ENCODE data around the gene UBE2Q1. TPM values are rescaled to one million over a fixed set of nuclear protein-coding genes. Genes with fewer than 3 reads are reported as not detected.
"Not testable (repeated sequence)": the region's sequence is repeated elsewhere in the genome, so short reads cannot be mapped to it uniquely, and the experiment has no call there.

The UBE2Q1 gene
- total RNA-seq, 1 donor from 2014 or later: 41.2 TPM

DNA sequence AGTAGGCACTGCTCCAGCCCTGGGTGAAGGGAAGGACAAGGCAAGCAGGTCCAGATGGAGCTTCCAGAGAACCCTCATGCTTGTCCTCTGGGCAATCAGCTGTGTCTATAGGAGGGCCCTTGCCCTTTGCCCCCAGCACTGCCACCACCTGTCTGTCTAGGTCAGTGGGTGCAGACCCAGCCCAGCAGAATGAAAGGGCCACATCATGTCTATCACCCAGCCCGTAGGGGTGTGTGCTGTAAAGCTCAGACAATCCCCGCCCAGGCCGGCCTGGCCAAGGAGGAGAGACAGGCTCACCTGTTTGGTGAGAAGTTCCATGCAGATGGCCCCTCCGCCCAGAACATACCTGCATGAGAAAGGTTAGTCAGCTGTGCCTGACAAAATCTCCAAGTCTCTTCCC is 7.0 kb downstream of the UBE2Q1 start:
- DNase-seq (ENCODE audit: low read depth): no peak

GRCh38 chr1:154550657-154551056 is 7.8 kb downstream of the UBE2Q1 start:
- no peak for DNase-seq (ENCODE audit: low read depth)

DNA sequence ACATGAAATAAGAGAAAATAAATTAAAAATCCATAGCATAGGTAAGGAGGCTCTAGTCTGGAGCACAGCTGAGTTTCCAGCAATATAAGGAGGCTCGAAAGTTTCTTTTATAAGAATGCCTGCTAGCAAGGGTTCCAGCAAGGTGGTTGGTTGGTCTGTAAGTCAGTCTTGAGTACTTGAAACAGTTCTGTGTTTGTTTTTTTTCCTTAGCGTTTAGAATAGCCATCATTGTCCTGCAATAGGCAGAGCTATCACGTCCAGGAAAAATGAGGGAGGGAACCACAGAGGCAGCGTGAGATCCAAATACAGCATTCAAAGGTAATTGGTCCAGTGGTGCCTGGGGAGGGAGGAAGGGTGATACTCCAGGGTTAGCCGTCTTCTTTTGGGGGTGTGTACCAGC is 8.4 kb downstream of the UBE2Q1 start:
- no peak for DNase-seq (ENCODE audit: low read depth)

GRCh38 chr1:154549202-154549770 is 9.2 kb downstream of the UBE2Q1 start:
- DNase-seq (ENCODE audit: low read depth): no peak

GRCh38 chr1:154548028-154548427 is 10.4 kb downstream of the UBE2Q1 start:
- DNase-seq (ENCODE audit: low read depth): no peak

DNA sequence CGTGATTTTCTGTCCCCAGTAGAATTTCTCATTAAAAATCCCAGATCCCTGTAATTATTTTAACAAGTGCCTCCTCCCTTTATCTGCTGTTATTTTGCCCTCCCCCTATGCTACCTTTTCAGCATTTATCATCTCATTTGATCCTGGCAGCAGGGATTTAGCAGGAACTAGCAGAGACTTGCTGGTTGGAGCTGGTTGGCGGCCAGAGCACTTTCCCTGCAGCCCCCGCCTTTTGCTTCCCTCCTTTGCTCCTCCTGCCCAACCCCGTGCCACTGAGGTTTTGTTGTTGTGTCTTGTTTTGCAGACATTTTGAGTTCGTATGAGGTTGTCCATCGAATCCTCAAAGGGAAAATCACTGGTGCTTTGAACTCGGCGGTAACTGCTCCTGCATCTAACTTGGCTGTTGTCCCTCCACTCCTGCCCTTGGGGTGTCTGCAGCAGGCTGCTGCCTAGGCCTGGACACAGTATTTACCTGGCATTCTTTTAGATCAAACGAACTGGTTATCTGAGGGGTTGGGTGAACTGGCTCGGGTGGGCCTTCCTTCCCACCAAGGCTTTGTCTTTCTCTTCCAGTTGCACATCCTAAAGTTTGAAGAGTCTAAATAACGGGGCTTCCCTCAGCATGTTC is 11.2 kb downstream of the UBE2Q1 start:
- no peak for DNase-seq (ENCODE audit: low read depth)

- peak; percentile 46 for DNase-seq (ENCODE audit: low read depth)
Measured at GRCh38 chr1:154546264-154547063, 12.0 kb downstream of the UBE2Q1 start.

DNA sequence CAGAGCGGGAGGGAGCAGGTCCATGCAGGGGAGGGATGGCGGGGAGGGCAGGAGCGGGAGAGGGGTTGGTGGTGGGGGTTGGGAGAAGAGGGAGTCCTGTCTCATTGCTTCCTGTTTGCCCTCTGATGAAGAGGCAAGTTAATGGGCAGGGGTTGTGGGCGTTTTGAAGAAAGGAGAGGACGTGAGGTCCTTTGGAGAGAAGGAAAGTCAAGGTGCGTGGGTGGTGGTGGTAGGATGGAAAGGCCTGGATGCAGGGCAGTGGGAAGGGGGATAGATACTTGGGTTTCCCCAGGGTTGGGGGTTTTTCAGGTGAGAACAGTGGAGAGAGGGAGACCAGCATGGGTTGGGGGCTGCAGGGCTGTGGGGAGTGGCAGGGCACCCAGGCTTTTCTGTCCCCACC is 17.2 kb downstream of the UBE2Q1 start:
- no peak for DNase-seq (ENCODE audit: low read depth)

DNA sequence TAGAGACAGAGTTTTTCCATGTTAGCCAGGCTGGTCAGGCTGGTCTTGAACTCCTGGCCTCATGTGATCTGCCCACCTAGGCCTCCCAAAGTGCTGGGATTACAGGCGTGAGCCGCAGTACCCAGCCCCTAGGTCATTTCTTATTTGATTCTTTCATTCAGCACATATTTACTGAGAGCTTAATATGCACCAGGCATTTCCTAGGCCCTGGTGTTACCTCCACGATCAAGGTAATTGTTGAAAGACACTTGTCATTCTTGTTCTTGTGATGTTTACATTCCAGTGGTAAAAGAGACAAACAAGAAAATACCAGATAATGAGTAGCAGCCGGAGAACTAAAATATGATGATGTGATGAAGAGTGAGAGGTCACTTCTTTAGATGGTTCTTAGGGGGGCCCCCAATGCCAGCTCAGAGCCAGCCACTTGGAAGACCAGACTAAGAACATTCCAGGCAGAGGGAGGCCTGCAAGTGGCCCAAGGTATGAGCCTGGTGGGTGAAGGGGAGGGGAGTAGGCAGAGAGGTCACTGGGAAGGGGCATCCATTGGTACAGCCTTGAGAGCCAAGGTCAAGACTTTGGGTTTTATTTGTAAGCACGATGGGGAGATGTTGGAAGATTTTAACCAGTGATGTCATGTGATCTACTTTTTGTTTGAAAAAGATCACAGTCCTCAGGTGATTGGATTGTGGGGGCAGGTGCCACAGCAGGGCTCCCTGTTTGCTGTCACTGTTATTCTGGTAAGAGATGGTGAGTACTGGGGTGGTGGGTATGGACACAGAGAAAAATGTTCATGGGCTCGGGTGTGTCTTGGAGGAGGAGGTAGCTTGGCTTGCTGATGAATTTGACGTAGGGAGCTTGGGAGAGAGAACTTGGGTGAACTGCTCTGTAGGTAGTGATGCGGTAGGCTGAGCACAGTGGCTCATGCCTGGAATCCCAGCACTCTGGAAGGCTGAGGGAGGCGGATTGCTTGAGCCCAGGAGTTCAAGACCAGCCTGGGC is 18.7 kb downstream of the UBE2Q1 start:
- DNase-seq (ENCODE audit: low read depth): no peak

DNA sequence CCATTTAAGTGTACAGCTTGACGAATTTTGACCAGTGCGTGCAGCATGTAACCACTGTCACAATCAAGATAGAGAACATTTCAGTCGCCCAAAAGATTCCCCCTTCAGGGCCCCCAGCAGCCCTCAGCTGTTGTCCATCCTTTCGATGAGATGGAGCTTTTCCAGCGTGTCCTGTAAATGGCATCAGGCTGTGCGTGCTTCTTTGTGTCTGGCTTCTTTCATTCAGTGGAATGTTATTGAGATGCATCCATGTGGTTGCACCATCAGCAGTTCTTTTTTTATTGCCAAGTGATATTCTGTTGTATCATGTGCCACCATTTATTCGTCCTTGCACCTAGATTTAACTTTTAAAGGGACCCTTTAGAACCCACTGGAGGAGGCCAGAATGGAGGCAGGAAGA is 21.9 kb downstream of the UBE2Q1 start:
- DNase-seq (ENCODE audit: low read depth): no peak

DNA sequence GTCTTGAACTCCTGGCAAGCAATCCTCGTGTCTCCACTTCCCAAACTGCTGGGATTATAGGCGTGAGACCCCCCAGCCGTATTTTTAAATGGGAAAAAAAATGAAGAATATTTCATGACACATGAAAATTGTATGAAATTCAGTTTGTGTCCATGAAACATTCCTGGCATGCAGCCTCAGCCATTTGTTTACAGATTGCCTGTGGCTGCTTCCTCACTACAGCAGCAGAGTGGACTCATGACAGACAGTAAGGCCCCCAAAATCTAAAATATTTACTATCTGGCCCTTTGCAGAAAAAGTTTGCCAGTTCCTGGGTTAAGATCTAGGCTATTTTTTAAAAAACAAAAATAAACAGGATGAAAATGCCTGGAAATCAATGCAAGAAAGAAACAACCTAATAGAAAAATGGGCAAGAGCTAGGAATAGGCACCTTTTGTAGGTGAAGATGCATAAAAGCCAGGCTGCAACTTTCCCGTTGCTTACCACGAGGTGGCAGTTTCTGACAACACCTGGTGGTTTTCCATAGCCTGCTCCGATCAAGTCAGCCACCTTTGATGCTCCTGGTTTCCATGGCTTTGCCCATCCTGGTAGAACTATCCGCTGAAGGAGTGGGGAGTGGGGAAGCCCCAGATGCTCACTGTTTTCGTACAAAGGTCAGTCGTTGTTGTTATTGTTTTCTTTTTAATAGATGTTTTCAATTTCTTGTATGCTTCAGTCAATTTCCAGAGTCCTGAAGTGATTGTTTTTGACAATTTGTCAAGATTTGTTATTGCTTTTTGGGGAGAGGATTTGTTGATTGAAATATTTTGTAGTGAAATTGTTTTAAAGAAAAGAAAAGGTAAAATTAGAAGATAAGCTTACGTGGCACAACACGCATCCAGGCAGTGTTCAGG is 24.3 kb downstream of the UBE2Q1 start:
- DNase-seq (ENCODE audit: low read depth): peak; percentile 54

- DNase-seq (ENCODE audit: low read depth): not testable (repeated sequence)
Measured at GRCh38 chr1:154531950-154532349, 26.5 kb downstream of the UBE2Q1 start.

DNA sequence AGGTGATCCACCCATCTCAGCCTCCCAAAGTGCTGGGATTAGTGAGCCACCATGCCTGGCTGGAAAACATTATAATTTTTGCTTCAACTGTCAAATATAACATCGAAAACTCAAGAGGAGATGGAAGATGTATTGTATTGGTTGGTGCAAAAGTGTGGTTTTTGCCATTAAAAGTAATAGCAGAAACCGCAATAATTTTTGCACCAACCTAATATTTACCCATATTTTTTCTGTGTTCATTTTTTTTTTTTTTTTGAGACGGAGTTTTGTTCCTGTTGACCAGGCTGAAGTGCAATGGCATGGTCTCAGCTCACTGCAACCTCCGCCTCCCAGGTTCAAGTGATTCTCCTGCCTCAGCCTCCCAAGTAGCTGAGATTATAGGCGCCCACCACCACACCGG is 29.2 kb downstream of the UBE2Q1 start:
- DNase-seq (ENCODE audit: low read depth): no peak

GRCh38 chr1:154527192-154527591 is 31.3 kb downstream of the UBE2Q1 start:
- no peak for DNase-seq (ENCODE audit: low read depth)

DNA sequence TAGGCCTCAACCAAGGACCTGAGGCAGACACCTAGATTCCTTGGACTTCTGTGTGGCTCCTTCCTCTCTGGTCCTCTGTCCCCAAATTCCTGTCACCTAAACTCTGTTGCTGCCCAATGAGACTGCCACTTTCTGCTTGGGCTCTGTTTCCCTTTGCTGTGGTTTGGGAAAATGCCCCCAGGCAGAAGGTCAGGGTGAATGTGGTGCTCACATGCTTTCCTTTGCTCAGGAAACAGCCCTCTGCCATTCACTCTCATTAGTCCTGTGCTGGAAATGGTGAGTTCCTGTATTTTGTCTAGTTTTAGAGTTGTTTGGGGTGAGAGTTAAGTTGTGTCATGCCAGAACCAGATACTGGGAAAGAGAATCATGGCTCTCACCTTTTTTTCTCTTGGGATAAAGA is 33.6 kb downstream of the UBE2Q1 start:
- no peak for DNase-seq (ENCODE audit: low read depth)

- DNase-seq (ENCODE audit: low read depth): no peak
Measured at GRCh38 chr1:154521695-154522094, 36.8 kb downstream of the UBE2Q1 start.

DNA sequence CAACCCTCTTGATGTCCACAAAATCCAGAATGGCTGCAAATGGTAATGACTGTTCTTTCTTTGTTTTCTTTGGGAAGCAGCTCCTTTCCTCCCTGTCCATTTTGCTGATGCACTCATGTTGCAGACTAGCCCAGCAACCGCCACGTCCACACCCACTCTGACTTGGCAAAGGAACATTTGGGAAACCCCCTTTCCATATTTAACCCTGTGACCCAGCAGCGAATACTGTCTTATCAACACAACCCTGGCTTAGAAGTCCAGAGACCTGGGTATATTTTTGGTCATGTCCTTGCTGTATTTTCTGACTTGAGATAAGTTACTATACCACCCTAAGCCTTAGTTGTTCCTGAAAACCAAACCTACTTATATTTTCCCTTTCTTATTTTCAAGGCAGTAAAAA is 38.1 kb downstream of the UBE2Q1 start:
- no peak for DNase-seq (ENCODE audit: low read depth)

DNA sequence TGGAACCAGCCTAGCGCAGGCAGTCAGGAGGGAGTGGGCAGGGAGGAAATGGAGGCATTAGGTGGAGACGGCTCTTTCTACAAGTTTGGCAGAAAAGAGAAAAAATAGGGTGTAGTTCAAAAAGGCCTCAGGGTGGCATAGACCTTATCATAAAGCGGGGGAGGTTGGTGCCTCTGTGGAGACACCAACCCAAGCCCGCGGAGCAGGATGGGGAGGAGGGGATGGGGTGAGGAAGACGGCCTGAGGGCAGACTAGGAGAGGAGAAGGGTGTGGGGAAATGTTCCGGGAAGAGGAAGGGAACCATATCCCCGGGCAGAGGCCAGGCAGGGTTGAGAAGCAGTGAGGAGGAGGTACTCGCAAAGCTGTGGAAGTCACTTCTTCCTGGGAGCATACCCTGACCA is 38.9 kb downstream of the UBE2Q1 start:
- no peak for DNase-seq (ENCODE audit: low read depth)

- no peak for DNase-seq (ENCODE audit: low read depth)
Measured at GRCh38 chr1:154517661-154518060, 40.8 kb downstream of the UBE2Q1 start.

- no peak for DNase-seq (ENCODE audit: low read depth)
Measured at GRCh38 chr1:154514066-154514553, 44.4 kb downstream of the UBE2Q1 start.

- no peak for DNase-seq (ENCODE audit: low read depth)
Measured at GRCh38 chr1:154512760-154513159, 45.7 kb downstream of the UBE2Q1 start.

All from renal cortical epithelial cell (primary cell).